Measurements from ENCODE around the gene TNFRSF6B. TPM values are rescaled to one million over a fixed set of nuclear protein-coding genes. Genes with fewer than 3 reads are reported as not detected.
A peak's percentile ranks its signal among the peaks of the same experiment; 100 is the strongest.

Gene TNFRSF6B
- total RNA-seq, 1 donor from 2014 or later = 2.8 TPM

DNA sequence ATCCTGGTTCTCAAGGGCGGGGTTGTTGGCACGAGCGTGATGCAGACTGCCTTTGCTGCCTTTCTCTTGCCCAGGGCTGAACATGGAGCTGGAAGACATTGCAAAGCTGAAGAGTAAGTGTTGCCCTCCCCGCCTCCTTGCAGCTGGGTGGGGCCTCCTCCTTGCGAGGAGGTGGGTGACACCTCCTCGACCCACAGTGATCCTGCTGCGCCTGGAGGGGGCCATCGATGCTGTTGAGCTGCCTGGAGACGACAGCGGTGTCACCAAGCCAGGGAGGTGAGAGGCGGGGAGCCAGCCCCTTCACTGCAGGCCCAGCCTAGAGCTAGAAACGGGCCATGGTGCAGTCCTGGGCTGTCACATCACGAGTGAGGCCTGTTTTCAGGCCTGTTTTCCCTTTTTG lies 18.4 kb upstream of the TNFRSF6B start:
- peaks cover 6% of the 10 kb centered on the region for H3K36me3 ChIP-seq (ENCODE audit: insufficient read depth, low read length)
- peaks cover 16% of the 10 kb centered on the region for H3K4me1 ChIP-seq (ENCODE audit: insufficient read depth, low read length)
- H3K27ac Mint-ChIP-seq (ENCODE audit: unreplicated experiment) = no peak overlapping the region
- H3K27me3 ChIP-seq (ENCODE audit: insufficient read depth, low read length) = no peaks in the 10 kb centered on the region
- FAIRE-seq (no peak), DNase-seq (ENCODE audit: low read depth) (no peak)
- TF ChIP-seq, protein P1, sequence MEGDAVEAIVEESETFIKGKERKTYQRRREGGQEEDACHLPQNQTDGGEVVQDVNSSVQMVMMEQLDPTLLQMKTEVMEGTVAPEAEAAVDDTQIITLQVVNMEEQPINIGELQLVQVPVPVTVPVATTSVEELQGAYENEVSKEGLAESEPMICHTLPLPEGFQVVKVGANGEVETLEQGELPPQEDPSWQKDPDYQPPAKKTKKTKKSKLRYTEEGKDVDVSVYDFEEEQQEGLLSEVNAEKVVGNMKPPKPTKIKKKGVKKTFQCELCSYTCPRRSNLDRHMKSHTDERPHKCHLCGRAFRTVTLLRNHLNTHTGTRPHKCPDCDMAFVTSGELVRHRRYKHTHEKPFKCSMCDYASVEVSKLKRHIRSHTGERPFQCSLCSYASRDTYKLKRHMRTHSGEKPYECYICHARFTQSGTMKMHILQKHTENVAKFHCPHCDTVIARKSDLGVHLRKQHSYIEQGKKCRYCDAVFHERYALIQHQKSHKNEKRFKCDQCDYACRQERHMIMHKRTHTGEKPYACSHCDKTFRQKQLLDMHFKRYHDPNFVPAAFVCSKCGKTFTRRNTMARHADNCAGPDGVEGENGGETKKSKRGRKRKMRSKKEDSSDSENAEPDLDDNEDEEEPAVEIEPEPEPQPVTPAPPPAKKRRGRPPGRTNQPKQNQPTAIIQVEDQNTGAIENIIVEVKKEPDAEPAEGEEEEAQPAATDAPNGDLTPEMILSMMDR (IDR thresholded peaks at IDR 0.05; ENCODE audit: insufficient read depth, low read depth, low read length) = no peak
- no peak for TF ChIP-seq EZH2 (IDR thresholded peaks at IDR 0.05; ENCODE audit: insufficient read depth, low read length)
- H2AFZ ChIP-seq (ENCODE audit: low read depth, low read length) = no peak overlapping the region
- no peaks in the 10 kb centered on the region for H3K9me3 Mint-ChIP-seq (ENCODE audit: unreplicated experiment)
- no peaks in the 10 kb centered on the region for H3K4me1 Mint-ChIP-seq (ENCODE audit: low read depth, unreplicated experiment)
- H3K79me2 ChIP-seq (ENCODE audit: insufficient read depth, low read length) = no peaks in the 10 kb centered on the region
- H3K9me3 ChIP-seq (ENCODE audit: insufficient read depth, low read depth, low read length) = no peaks in the 10 kb centered on the region
- H4K20me1 ChIP-seq (ENCODE audit: insufficient read depth, low read length) = no peaks in the 10 kb centered on the region
- H3K27ac ChIP-seq (ENCODE audit: low read depth, low read length) = no peak overlapping the region
- H3K4me3 Mint-ChIP-seq (ENCODE audit: unreplicated experiment) = no peak overlapping the region
- H3K4me2 ChIP-seq (ENCODE audit: low read length) = no peak overlapping the region
- no peaks in the 10 kb centered on the region for H3K27me3 Mint-ChIP-seq (ENCODE audit: low read depth, unreplicated experiment)
- H3K36me3 Mint-ChIP-seq (ENCODE audit: low read depth, unreplicated experiment) = peaks cover 12% of the 10 kb centered on the region
- no peak overlapping the region for H3K9ac ChIP-seq (ENCODE audit: low read length)
- no peak overlapping the region for H3K4me3 ChIP-seq (ENCODE audit: insufficient read depth, low read depth, low read length)

DNA sequence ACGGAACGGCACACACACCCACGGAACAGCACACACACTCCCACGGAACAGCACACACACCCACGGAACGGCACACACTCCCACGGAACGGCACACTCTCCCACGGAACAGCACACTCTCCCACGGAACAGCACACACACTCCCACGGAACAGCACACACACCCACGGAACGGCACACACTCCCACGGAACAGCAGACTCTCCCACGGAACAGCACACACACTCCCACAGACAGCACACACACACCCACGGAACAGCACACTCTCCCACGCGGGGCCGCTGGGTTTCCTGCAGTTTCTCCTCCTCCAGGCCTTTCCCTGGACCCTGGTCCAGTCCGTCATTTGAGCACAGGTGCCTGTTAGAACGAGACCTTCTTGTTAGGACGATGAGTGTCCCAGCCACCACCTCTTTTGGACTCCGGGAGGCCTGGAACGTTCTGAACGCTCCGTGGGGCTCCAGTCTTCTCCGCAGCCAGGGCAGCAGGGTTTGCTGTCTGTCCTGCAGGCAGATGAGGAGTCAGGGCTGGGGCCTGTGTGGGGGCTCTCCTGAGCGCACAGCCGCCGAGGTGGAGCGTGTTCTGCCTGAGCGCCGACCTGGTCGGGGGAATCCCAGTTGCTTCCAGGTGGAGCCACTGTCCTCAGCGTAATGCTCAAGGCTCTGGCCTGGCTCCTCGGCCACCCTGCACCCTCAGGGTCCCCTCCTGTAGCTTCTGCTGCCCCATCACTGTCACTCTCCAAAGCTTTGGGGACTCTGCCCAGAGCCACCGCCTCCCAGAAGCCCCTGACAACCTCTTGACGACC lies 17.6 kb upstream of the TNFRSF6B start:
- H3K27me3 ChIP-seq (ENCODE audit: insufficient read depth, low read length) = no peaks in the 10 kb centered on the region
- H3K27ac ChIP-seq (ENCODE audit: low read depth, low read length) = no peak overlapping the region
- H2AFZ ChIP-seq (ENCODE audit: low read depth, low read length) = no peak overlapping the region
- peaks cover 6% of the 10 kb centered on the region for H3K36me3 ChIP-seq (ENCODE audit: insufficient read depth, low read length)
- TF ChIP-seq EZH2 (IDR thresholded peaks at IDR 0.05; ENCODE audit: insufficient read depth, low read length) = no peak
- TF ChIP-seq, protein P1 (IDR thresholded peaks at IDR 0.05; ENCODE audit: insufficient read depth, low read depth, low read length) = no peak
- peaks cover 11% of the 10 kb centered on the region for H3K36me3 Mint-ChIP-seq (ENCODE audit: low read depth, unreplicated experiment)
- H3K4me1 ChIP-seq (ENCODE audit: insufficient read depth, low read length) = peaks cover 21% of the 10 kb centered on the region
- H3K4me2 ChIP-seq (ENCODE audit: low read length) = no peak overlapping the region
- DNase-seq (ENCODE audit: low read depth) (no peak), FAIRE-seq (no peak)
- no peaks in the 10 kb centered on the region for H3K79me2 ChIP-seq (ENCODE audit: insufficient read depth, low read length)
- no peak overlapping the region for H3K27ac Mint-ChIP-seq (ENCODE audit: unreplicated experiment)
- H3K9me3 ChIP-seq (ENCODE audit: insufficient read depth, low read depth, low read length) = no peaks in the 10 kb centered on the region
- no peak overlapping the region for H3K4me3 Mint-ChIP-seq (ENCODE audit: unreplicated experiment)
- no peak overlapping the region for H3K4me3 ChIP-seq (ENCODE audit: insufficient read depth, low read depth, low read length)
- no peaks in the 10 kb centered on the region for H3K27me3 Mint-ChIP-seq (ENCODE audit: low read depth, unreplicated experiment)
- no peak overlapping the region for H3K9ac ChIP-seq (ENCODE audit: low read length)
- peaks cover 5% of the 10 kb centered on the region for H3K4me1 Mint-ChIP-seq (ENCODE audit: low read depth, unreplicated experiment)
- H3K9me3 Mint-ChIP-seq (ENCODE audit: unreplicated experiment) = peaks cover 2% of the 10 kb centered on the region
- H4K20me1 ChIP-seq (ENCODE audit: insufficient read depth, low read length) = no peaks in the 10 kb centered on the region

DNA sequence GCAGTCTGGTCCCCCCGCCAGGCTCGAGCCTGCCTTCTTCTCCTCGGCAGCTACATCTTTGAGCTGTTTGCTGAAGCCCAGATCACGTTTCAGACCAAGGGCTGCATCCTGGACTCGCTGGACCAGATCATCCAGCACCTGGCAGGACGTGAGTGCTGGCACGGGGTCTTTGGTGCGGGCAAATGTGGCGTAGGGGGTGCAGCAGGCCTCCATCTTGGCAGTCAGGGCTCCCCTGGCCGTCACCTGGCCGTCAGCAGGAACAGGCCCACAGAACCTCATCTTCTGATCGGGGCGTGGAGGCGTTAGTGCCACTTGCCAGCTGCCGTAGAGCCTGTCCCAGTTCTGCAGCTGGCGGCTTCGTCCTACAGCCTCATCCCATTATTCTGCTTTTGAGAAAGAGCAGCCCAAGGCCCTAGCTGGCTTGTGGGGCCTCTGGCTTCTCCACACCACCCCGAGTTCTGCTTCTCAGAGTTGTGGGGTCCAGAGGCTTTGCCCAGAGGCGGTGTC lies 16.6 kb upstream of the TNFRSF6B start:
- Histone ChIP-seq H2AFZ (ENCODE audit: low read depth, low read length) (no peak overlapping the region), H4K20me1 (ENCODE audit: insufficient read depth, low read length) (no peaks in the 10 kb centered on the region), H3K36me3 (ENCODE audit: insufficient read depth, low read length) (peaks cover 6% of the 10 kb centered on the region), H3K9me3 (ENCODE audit: insufficient read depth, low read depth, low read length) (no peaks in the 10 kb centered on the region), H3K9ac (ENCODE audit: low read length) (no peak overlapping the region), H3K4me2 (ENCODE audit: low read length) (no peak overlapping the region), H3K79me2 (ENCODE audit: insufficient read depth, low read length) (no peaks in the 10 kb centered on the region), H3K27ac (ENCODE audit: low read depth, low read length) (no peak overlapping the region), H3K4me1 (ENCODE audit: insufficient read depth, low read length) (peaks cover 21% of the 10 kb centered on the region), H3K27me3 (ENCODE audit: insufficient read depth, low read length) (no peaks in the 10 kb centered on the region), H3K4me3 (ENCODE audit: insufficient read depth, low read depth, low read length) (no peak overlapping the region)
- Mint-ChIP-seq H3K9me3 (ENCODE audit: unreplicated experiment) (peaks cover 2% of the 10 kb centered on the region), H3K27me3 (ENCODE audit: low read depth, unreplicated experiment) (no peaks in the 10 kb centered on the region), H3K36me3 (ENCODE audit: low read depth, unreplicated experiment) (peaks cover 11% of the 10 kb centered on the region), H3K4me1 (ENCODE audit: low read depth, unreplicated experiment) (peaks cover 5% of the 10 kb centered on the region), H3K4me3 (ENCODE audit: unreplicated experiment) (no peak overlapping the region), H3K27ac (ENCODE audit: unreplicated experiment) (peak overlapping the region; percentile 66)
- TF ChIP-seq EZH2 (IDR thresholded peaks at IDR 0.05; ENCODE audit: insufficient read depth, low read length) = no peak
- TF ChIP-seq, protein P1 (IDR thresholded peaks at IDR 0.05; ENCODE audit: insufficient read depth, low read depth, low read length) = no peak
- no peak for DNase-seq (ENCODE audit: low read depth)
- no peak for FAIRE-seq

Measured in astrocyte (in vitro differentiated cells and primary cell).